Measurements from ENCODE around the gene KLHL12.

The KLHL12 gene

DNA sequence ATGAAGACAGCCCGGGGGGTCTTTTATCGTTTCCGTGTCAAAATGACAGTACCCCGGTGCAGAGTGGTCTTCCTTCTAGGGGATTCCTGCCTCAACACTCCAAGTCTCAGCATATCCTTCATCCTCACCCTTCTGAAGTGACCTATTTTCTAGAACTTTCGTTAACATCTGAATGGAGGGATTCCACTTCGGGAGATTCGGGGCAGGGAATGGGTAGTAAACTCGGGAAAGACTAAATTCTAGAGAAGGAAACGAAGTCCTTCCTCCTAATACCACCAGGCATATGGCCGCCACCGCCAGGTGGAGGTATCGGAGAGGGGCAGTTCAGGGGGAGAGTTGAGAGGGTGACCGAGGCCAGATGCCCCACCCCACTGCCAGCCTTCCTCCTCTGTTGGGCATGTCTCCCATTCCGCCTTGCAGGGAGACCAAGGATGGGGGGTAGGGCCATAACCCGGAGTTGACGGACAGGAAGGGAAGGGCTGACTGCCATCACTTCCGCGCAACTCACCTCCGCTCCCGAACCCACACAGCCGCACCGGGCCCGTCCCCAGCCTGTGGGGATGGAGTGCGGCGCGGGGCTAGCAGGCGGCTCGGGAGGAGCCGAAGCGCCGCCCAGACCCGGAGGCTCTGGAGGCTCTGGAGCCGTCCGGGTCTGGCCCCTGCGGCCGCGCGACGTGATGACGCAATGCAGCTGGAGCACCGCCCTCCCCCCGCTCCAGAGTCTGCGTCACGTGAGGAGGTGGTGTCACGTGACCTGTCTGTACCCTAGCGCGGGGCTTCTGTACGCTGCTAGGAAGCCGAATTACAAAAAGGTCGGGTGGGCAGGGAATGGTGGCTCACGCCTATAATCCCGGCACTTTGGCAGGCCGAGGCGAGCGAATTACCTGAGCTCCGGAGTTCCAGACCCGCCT, at the start of gene KLHL12:
Gene KLHL12, minus strand, starts transcription at position 654 of the 911 bp plus-strand sequence. CDS start 2,072 bp downstream, outside the sequence.
- Histone ChIP-seq H3K27me3 (ENCODE audit: control insufficient read depth, insufficient read depth, low read length) (no peaks in the 10 kb centered on the region), H3K9ac (ENCODE audit: low read length) (peak within 1 kb of the TSS; percentile 97), H3K9me3 (ENCODE audit: control insufficient read depth, low read length) (no peaks in the 10 kb centered on the region), H3K36me3 (ENCODE audit: control insufficient read depth, insufficient read depth, low read length) (no peaks in the 10 kb centered on the region), H3K4me3 (ENCODE audit: low read length) (peak within 1 kb of the TSS; percentile 98), H3K4me1 (ENCODE audit: control insufficient read depth, insufficient read depth, low read length) (peaks cover 10% of the 10 kb centered on the region)

DNA sequence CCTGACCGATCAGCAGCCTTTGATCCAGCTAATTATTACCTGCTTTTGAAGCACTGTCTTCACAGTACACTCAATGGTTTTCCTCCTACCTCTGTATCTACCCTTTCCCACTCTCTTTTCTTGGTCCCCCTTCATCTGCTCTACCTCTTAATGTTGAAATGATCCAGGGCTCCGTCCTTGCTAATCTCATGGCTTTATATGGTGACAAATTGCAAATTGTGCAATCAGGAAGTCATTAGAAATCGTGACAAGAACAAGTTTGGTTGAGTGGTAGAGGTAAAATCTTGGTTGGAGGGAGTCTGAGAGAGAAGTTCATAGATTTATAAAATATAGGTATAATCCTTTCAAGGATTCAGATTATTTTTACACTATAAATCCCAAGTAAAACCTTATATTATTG, 49.6 kb upstream of the KLHL12 start:
- Histone ChIP-seq H3K36me3 (ENCODE audit: control insufficient read depth, insufficient read depth, low read length) (no peaks in the 10 kb centered on the region), H3K4me1 (ENCODE audit: control insufficient read depth, insufficient read depth, low read length) (no peaks in the 10 kb centered on the region), H3K9ac (ENCODE audit: low read length) (no peak overlapping the region), H3K9me3 (ENCODE audit: control insufficient read depth, low read length) (no peaks in the 10 kb centered on the region), H3K4me3 (ENCODE audit: low read length) (no peak overlapping the region), H3K27me3 (ENCODE audit: control insufficient read depth, insufficient read depth, low read length) (no peaks in the 10 kb centered on the region)

DNA sequence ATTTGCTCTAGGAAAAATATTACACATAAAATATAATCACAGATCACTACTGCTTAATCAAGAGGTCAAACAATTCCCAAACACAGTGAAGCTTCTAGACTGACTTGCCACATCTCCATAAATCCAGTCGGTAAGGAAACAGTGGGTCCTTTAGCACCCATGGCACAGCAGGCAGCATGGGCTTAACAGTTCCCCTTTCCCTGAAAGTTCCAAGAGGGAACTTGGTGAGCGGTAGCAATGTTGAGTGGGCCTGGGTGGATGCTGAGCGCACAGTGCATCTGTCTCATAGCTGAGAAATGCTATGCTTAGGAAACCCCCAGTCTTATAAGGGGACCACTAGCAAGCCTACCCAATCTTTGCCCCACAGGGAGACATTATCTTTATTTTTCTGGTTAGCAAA, 47.8 kb upstream of the KLHL12 start:
- Histone ChIP-seq H3K9ac (ENCODE audit: low read length) (no peak overlapping the region), H3K4me3 (ENCODE audit: low read length) (no peak overlapping the region), H3K36me3 (ENCODE audit: control insufficient read depth, insufficient read depth, low read length) (no peaks in the 10 kb centered on the region), H3K4me1 (ENCODE audit: control insufficient read depth, insufficient read depth, low read length) (no peaks in the 10 kb centered on the region), H3K27me3 (ENCODE audit: control insufficient read depth, insufficient read depth, low read length) (no peaks in the 10 kb centered on the region), H3K9me3 (ENCODE audit: control insufficient read depth, low read length) (no peaks in the 10 kb centered on the region)

DNA sequence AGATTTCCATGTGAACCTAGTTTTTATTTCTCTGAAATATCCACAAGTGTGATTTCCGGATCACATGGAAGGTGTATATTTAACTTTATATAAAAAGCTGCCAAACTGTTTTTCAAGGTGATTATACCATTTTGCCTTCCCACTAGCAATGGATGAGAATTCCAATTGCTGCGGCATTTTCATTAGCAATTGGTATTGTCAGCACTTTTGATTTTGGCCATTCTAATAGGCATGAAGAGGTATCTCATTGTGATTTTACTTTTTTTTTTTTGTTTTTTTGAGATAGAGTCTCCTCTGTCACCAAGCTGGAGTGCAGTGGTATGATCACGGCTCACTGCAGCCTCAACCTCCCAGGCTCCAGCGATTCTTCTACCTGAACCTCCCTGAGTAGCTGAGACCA, 45.0 kb upstream of the KLHL12 start:
- peaks cover 17% of the 10 kb centered on the region for H3K4me1 ChIP-seq (ENCODE audit: control insufficient read depth, insufficient read depth, low read length)

DNA sequence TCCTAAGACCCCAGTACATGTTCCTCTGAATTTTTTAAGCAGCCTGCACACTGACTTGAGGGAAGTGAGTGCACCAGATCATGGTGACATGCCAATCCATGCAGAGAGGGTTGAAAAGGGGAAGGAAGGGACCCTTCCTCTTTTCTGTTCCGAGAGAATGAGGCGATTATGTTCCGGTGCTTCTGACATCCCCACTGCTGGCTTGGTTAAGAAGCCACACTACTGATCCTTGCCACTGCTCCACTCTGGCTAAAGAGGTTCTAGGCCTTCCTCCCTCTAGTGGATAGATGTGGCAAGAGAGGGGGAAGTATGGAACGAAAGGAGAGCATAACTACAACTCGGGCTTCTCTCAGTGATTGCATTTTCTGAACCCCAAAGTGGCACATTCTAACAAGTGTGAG, 41.9 kb upstream of the KLHL12 start:
- Histone ChIP-seq H3K9me3 (ENCODE audit: control insufficient read depth, low read length) (no peaks in the 10 kb centered on the region), H3K4me3 (ENCODE audit: low read length) (no peak overlapping the region), H3K36me3 (ENCODE audit: control insufficient read depth, insufficient read depth, low read length) (no peaks in the 10 kb centered on the region), H3K27me3 (ENCODE audit: control insufficient read depth, insufficient read depth, low read length) (no peaks in the 10 kb centered on the region), H3K4me1 (ENCODE audit: control insufficient read depth, insufficient read depth, low read length) (peaks cover 43% of the 10 kb centered on the region), H3K9ac (ENCODE audit: low read length) (no peak overlapping the region)

More for the DNA sequence above, 45.0 kb upstream of the KLHL12 start:
- H3K9me3 ChIP-seq (ENCODE audit: control insufficient read depth, low read length), result no peaks in the 10 kb centered on the region
- H3K9ac ChIP-seq (ENCODE audit: low read length), result no peak overlapping the region
- H3K27me3 ChIP-seq (ENCODE audit: control insufficient read depth, insufficient read depth, low read length), result no peaks in the 10 kb centered on the region
- no peak overlapping the region for H3K4me3 ChIP-seq (ENCODE audit: low read length)
- H3K36me3 ChIP-seq (ENCODE audit: control insufficient read depth, insufficient read depth, low read length), result no peaks in the 10 kb centered on the region

DNA sequence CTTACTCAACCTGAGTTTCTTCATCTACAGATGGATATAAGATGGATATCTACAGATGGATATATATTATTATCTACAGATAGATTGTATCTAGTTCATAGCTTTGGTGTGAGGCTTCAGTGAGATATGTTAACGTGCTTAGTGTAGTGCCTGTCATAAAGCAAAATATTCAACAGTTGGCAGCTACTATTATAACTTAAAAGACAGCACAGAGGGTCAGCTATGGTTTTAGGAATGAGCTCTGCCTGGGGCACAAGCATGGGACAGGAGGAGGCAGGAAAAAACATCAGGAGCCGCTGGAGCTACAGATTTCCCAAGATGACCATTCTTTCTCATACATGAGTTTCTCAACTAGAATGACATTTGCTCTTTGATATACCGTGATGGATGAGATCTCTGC, 41.3 kb upstream of the KLHL12 start:
- no peaks in the 10 kb centered on the region for H3K27me3 ChIP-seq (ENCODE audit: control insufficient read depth, insufficient read depth, low read length)
- no peaks in the 10 kb centered on the region for H3K36me3 ChIP-seq (ENCODE audit: control insufficient read depth, insufficient read depth, low read length)
- no peak overlapping the region for H3K4me3 ChIP-seq (ENCODE audit: low read length)
- H3K9ac ChIP-seq (ENCODE audit: low read length), result no peak overlapping the region
- peaks cover 43% of the 10 kb centered on the region for H3K4me1 ChIP-seq (ENCODE audit: control insufficient read depth, insufficient read depth, low read length)
- no peaks in the 10 kb centered on the region for H3K9me3 ChIP-seq (ENCODE audit: control insufficient read depth, low read length)

DNA sequence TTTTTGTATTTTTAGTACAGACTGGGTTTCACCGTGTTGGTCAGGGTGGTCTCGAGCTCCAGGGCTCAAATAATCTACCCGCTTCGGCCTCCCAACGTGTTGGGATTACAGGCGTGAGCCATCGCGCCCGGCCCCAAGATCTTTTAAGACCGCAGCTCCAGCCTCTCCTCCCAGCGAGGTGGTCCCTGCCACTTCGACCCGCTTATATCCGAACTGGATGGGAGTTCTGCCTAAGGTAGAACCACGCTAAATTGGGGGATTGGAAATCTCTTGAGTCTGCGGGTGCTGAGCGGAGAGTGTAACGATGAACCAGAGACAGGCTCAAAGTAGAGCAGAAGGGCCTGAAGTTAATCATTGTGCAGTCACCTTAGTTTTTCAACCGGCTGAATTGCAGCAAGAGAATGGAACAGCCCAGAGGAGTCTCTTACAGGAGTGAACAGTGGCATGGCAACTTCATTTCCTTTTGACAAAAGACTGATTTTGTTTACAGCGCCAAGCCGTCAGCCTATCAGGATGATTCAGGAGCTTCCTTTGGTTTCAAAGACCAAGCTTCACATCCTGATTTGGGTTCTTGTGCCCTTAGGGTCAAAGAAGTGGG, 40.7 kb upstream of the KLHL12 start:
- Histone ChIP-seq H3K4me1 (ENCODE audit: control insufficient read depth, insufficient read depth, low read length) (peaks cover 43% of the 10 kb centered on the region), H3K9ac (ENCODE audit: low read length) (peak overlapping the region; percentile 60), H3K27me3 (ENCODE audit: control insufficient read depth, insufficient read depth, low read length) (no peaks in the 10 kb centered on the region), H3K4me3 (ENCODE audit: low read length) (peak overlapping the region; percentile 11), H3K9me3 (ENCODE audit: control insufficient read depth, low read length) (no peaks in the 10 kb centered on the region), H3K36me3 (ENCODE audit: control insufficient read depth, insufficient read depth, low read length) (no peaks in the 10 kb centered on the region)

DNA sequence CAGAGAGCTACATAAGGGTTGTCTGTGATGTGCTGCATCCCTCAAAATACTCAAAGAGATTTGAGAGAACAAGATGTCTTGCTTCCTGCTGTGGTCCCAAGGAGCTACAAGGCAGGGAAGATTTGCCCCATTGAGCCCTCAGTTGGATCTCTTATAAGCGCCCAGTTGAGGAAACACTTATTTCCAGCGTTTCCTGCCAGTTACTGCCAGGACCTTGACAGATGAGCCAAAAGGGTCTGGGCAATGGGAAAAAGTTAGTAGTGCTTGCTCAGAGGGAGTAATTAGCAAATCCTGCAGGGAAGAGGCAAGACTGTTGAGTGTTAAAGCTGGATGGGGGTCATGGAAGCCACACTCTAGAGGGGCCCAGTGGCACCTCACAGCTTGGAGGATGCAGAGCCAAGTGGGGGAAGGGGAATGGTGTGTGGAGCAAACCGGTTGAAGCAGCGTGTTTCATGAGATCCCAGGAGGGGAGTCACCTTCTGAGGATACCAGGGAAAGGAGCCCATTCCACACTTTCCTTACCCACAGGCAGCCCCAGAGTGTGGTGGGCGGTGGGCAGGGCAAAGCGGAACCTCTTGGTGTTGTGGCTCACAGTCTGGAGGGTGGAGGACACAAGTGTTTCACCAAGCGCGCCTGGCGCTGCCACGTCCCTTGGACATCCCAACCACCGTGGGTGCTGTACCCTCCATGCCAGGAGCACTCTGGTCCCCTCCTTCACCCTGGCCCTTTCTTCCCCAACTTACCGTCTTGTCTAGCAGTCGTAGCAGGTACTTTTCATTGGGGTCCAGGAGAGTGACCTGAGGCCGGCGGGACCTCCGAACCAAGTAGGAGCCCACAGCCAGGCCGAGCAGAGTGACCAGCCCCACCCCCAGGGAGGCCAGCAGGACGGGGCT, 39.2 kb upstream of the KLHL12 start:
- Histone ChIP-seq H3K4me3 (ENCODE audit: low read length) (peak overlapping the region; percentile 71), H3K4me1 (ENCODE audit: control insufficient read depth, insufficient read depth, low read length) (peaks cover 43% of the 10 kb centered on the region), H3K36me3 (ENCODE audit: control insufficient read depth, insufficient read depth, low read length) (no peaks in the 10 kb centered on the region), H3K9me3 (ENCODE audit: control insufficient read depth, low read length) (no peaks in the 10 kb centered on the region), H3K9ac (ENCODE audit: low read length) (peak overlapping the region; percentile 93), H3K27me3 (ENCODE audit: control insufficient read depth, insufficient read depth, low read length) (no peaks in the 10 kb centered on the region)

DNA sequence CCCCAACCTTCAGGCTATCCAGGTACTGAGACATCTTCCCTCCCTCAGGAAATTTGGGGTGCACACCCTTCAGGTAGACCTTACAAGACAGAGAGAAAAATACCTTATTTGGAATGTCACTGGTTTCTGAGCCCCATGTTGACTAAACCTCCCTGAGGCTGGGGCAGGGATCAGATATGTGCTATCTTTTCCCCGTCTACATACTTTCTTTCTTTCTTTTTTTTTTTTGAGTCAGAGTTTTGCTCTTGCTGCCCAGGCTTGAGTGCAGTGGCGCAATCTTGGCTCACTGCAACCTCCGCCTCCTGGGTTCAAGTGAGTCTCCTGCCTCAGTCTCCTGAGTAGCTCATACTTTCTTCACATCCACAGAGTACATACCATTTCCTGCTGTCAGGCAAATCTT, 38.4 kb upstream of the KLHL12 start:
- Histone ChIP-seq H3K9me3 (ENCODE audit: control insufficient read depth, low read length) (no peaks in the 10 kb centered on the region), H3K4me1 (ENCODE audit: control insufficient read depth, insufficient read depth, low read length) (peaks cover 43% of the 10 kb centered on the region), H3K4me3 (ENCODE audit: low read length) (no peak overlapping the region), H3K27me3 (ENCODE audit: control insufficient read depth, insufficient read depth, low read length) (no peaks in the 10 kb centered on the region), H3K36me3 (ENCODE audit: control insufficient read depth, insufficient read depth, low read length) (no peaks in the 10 kb centered on the region), H3K9ac (ENCODE audit: low read length) (no peak overlapping the region)

DNA sequence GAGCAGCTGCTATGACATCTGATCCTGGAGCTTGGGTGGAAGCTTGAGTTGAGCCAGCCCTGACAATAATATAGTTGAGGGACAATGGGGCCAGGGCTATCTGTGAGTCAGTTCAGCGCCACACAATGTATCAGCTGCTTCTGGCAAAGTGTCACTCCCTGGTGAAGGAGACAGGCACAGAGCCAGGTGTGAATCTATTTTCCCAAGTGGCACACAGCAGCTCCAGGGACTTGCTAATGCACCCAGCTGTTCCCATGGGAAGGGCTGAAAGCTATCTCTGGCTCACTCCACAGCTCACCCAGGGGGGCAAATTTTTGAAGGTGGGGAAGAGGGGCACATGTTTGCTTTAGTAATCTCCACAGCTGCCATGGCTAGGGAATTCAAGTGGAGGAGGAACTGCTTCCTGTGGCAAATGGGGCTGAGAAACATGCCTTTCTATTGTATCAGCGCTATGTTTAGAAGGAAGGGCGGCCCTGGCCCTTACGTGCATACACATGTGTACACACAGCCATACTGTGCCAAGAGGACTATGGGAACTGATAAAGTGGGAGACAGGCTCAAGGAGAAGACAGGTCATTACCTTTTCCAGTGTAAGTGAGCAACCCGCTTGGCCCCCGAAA, 37.9 kb upstream of the KLHL12 start:
- Histone ChIP-seq H3K9me3 (ENCODE audit: control insufficient read depth, low read length) (no peaks in the 10 kb centered on the region), H3K4me3 (ENCODE audit: low read length) (no peak overlapping the region), H3K4me1 (ENCODE audit: control insufficient read depth, insufficient read depth, low read length) (peaks cover 43% of the 10 kb centered on the region), H3K27me3 (ENCODE audit: control insufficient read depth, insufficient read depth, low read length) (no peaks in the 10 kb centered on the region), H3K9ac (ENCODE audit: low read length) (peak overlapping the region; percentile 20), H3K36me3 (ENCODE audit: control insufficient read depth, insufficient read depth, low read length) (no peaks in the 10 kb centered on the region)

DNA sequence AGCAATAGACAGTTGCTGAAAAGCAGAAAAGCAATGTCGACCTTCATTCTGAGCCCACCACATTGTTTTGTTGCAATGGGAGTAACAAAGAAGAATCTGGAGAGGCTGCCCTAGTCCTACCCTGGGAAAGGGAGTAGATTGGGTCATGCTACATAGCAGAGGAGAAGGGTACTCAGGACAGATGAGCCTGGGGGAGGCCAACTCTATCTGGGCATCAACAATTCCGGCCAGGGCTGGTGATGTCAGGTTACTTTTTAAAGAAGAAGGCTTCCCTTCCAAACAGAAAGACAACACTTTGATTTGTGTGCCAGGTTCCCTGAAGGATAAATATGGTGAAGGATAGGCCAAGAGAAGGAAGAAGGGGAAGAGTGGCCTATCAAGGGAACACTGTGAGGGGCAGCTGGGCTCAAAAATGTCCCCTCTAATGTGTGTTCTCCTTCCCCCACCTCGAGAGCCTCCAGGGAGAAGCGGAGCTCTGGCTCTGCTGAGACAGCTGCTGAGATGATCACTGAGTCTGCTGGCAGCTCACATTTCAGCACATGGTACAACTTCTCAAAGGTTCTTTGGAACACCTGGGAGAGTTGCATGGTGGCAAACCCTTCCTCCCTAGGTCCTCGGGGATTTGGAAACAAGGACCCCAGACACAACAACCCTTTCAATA, 34.3 kb upstream of the KLHL12 start:
- H3K27me3 ChIP-seq (ENCODE audit: control insufficient read depth, insufficient read depth, low read length), result no peaks in the 10 kb centered on the region
- no peak overlapping the region for H3K9ac ChIP-seq (ENCODE audit: low read length)
- no peak overlapping the region for H3K4me3 ChIP-seq (ENCODE audit: low read length)
- H3K9me3 ChIP-seq (ENCODE audit: control insufficient read depth, low read length), result no peaks in the 10 kb centered on the region
- H3K36me3 ChIP-seq (ENCODE audit: control insufficient read depth, insufficient read depth, low read length), result no peaks in the 10 kb centered on the region
- peaks cover 40% of the 10 kb centered on the region for H3K4me1 ChIP-seq (ENCODE audit: control insufficient read depth, insufficient read depth, low read length)
